Bone marrow (tissue), 2 donors: ENCODE data around the gene SELPLG.
"Not testable (repeated sequence)": the region's sequence is repeated elsewhere in the genome, so short reads cannot be mapped to it uniquely, and the experiment has no call there.

Source experiments
- DNase-seq, 2 donors: peaks; one replicate each; lab custom pipeline; 2025; lab: John Stamatoyannopoulos, UW

SELPLG gene

GRCh38 chr12:108638141-108638827 lies 4.6 kb upstream of the SELPLG start:
- no peak for DNase-seq

DNA sequence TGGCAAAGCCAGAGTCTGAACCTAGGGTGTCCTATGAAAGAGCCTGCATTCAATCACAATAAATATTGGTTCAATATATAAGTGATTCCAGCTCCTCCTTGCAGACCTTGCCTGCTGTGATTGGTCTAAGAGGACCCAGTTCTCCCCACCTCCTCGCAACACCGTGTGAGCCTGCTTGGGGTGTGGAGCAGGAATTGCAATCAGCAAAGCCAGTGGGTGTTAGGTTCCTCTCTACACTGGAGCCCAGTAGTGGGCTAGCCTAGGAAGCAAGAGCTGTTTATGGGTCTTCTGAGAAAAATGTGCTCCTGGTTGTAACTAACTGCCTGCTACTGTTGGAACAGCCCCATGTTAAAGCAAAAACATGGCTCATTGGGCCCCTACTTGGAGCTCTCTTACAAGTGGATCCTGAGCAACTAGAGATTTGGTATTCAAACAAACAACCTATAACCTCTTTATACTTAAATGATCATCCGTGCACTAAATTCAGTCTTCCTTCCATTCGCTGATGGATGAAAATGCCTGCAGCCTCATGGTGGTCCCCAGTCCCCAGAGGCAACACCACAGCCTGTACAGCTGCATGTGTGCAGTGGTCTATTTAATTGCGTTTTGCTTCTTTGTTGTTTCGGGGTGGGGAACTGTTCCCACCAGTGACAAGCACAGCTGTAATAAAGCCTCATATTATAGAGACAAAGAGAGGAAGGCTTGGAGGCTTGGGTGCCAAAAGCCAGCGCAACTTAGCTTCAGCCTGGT lies 3.7 kb upstream of the SELPLG start:
- DNase-seq = no peak

DNA sequence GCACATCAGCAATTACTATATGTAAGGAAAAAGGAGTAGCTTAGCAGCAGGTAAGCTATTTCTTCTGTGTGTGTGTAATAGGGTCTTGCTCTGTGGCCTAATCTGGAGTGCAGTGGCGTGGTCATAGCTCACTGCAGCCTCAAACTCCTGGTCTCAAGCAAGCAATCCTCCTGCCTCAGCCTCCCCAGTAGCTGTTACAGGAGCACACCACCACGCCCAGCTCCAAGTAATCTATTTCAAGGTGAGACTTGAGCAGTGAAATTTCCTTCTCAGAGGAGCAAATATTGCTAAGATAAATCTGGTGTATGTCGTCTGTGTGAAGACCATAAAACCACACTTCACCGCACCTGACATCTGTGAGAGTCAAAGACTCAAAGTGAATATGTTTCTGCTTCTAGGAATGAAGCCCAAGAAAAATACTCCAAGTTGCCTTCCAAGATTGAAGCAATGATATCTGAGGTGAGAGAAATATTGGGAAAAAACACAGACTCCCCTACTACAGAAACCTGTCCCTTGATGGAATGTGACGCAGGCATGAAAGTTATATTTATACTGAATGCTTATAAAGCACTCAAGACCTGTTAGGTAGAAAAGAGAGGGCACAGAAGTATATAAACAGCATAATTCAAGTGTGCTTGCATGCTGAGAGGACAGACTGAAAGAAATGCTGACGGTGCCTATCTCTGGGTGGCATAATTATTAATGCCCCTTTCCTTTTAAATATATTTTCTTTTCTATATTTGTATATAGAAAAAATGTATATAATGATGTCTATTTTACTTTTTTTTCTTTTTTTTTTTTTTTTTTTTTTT lies 2.5 kb upstream of the SELPLG start:
- DNase-seq = no peak

GRCh38 chr12:108635201-108635996 lies 1.7 kb upstream of the SELPLG start:
- DNase-seq = peak in 1 of 2 donors; percentile 35

- no peak for DNase-seq
These were observed 652 bp upstream of the SELPLG start for GRCh38 chr12:108634341-108634751.

DNA sequence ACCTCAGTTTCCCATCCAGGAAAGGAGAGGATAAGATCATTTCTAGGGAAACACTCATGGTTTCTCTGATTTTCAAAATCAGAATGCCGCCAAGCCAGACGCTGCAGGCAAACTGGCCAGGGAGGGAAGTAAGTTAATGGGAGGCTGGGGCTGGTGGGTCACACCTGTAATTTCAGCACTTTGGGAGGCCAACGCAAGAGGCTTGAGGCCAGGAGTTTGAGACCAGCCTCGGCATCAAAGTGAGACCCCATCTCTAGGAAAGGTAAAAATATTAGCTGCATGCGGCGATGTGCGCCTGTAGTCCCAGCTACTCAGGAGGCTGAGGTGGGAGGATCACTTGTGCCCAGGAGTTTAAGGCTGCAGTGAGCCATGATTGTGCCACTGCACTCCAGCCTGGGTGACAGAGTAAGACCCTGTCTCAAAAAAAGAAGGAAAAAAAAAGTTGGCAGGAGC lies 587 bp downstream of the SELPLG start:
- DNase-seq = no peak

DNA sequence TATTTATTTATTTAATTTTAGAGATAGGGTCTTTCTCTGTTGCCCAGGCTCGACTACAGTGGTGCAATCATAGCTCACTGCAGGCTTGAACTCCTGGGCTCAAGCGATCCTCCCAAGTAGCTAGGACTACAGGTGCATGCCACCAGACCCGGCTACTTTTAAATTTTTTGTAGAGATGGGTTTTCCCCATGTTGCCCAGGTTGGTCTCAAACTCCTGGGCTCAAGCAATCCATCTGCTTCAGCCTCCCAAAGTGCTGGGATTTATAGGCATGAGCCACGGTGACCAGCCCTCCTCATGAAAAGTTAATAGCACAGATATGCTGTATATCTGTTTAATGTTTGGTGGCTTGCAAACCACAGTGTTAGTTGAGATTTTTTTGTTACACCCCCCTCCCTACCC lies 2.4 kb downstream of the SELPLG start:
- DNase-seq = not testable (repeated sequence)

DNA sequence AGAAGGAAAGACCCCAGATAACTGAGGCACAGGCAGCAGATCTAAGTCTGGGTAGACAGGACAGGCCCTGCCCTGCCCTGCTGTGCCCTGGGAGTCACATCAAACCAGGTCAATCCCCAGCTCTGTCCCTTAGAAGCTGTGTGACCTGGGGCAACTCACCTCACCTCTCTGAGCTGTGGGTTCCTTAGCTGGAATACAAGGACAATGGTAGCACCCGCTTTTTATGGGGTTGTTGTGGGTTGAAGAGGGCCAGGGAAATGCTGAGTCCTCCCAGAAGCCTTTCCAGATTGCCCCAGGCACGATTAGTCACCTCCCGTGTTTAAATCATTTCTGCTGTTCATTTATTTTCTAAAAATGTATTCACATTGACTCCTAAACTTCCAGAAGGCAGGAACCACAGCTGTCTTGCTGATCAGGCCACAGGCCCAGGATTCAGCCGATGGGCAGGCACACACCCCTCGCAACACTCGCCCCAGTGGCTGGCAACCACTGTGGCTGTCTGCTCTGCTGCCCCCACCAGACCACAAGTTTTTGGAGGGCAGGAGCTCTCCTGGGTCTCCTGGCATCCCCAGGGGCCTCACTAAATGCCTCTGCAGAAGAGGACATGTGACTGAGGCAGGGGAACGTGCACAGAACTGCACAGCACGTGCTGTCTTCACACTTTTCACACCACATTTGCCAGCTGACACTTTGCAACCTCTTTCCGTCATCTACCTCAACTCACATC lies 3.0 kb downstream of the SELPLG start:
- no peak for DNase-seq

DNA sequence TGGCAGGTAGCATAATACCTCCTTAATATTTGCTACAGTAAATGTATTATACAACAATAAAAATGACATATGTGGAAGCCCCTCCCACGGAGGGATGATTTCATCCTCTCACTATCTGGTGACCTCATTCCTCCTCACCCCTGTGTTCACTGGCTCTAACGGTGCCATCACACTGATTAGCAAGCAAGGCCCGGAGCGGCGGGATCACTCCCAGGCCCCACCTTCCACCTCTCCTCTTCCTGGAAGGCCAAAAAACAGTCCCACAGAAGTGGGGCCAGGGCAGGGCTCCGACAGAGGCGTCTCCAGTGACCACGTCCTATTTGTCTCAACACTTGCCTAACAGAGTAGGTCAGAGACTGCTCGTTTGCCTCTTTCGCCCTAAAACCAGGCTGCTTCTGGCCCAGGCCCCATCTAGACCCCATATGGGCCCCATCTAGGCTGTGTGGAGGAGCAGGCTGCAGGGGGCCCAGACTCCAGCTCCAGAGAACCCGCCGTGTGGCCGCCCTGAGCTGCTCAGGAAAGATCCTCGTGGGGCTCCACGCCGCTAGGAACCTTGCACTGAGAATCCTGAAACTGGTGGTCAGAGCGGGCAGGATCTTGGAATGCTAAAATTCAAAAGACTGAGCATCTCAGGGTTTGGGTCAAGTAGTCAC lies 3.7 kb downstream of the SELPLG start:
- peak in 1 of 2 donors; percentile 40 for DNase-seq

- DNase-seq = no peak
These were observed 4.5 kb downstream of the SELPLG start for GRCh38 chr12:108629151-108629550.

GRCh38 chr12:108627134-108627920 lies 6.4 kb downstream of the SELPLG start:
- DNase-seq = no peak

DNA sequence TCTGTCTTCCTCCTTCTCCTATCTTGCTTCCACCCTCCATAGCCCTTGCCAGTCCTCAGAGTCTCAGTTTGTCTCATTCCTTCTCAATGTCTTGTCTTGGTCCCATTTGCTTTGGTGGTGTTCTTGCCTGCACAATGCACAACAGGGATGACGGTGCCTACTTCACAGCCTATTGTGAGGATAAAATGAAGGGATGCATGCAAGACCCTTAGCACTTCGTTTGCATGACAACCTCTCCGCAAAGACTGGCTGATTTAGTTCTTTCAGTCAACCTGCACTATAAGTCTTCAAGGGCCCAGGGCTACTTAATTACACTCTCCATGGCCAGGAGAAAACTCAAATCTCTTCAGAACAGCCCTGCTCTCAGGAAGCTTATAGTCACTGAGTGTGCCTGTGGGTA lies 8.5 kb downstream of the SELPLG start:
- DNase-seq = no peak

DNA sequence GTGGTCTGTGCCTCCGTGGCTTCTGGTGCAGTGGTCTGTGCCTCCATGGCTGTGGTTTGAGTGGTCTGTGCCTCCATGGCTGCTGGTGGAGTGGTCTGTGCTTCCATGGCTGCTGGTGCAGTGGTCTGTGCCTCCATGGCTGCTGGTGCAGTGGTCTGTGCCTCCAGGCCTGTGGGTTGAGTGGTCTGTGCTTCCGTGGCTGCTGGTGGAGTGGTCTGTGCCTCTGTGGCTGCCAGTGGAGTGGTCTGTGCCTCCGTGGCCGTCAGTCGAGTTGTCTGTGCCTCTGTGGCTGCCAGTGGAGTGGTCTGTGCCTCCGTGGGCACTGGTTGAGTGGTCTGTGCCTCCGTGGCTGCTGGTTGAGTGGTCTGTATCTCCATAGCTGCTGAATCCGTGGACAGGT lies 10.1 kb downstream of the SELPLG start:
- no peak for DNase-seq

DNA sequence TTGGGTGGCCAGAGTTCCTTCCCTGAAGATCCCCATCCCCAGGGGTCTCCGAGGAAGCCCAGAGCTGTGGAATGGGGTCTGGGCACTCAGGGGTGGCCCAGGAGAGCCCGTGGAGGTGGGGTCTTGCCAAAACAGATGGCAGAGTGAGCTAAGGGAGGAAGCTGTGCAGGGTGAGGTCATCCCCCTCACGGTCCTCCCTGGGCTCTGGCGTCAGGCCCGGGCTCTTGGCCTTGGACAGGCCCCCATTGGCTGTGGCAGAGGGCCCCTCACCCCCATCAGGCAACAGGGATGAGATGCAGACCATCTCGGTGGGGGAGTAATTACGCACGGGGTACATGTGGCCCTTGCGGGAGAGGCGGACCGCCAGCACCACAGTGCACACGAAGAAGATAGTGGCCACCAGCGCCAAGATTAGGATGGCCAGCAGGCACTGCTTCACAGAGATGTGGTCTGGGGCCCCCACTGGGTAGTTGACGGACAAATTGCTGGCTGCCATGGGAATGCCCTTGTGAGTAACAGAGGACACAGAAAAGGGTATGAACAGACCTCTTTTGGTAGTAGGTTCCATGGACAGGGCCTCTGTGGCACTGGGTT lies 10.7 kb downstream of the SELPLG start:
- DNase-seq = no peak

DNA sequence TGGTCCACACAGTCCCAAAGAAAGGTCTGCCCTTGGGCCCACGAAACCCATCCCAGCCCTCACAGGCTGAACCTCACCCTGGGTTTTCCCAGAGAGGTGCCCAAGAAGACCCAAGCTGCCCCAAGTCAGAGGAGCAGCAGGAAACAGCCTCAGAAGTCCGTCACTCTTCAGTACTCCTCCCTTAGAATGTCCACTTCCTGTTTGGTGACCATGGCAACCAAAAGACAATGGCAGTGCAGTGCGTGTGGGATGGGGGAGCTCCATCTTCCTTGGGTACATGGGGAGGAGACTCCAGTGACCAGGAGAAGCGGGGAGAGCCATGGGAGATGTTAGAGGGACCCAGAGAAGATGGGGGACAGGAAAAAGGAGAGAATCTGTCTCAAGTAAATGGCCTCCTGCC lies 11.3 kb downstream of the SELPLG start:
- no peak for DNase-seq

DNA sequence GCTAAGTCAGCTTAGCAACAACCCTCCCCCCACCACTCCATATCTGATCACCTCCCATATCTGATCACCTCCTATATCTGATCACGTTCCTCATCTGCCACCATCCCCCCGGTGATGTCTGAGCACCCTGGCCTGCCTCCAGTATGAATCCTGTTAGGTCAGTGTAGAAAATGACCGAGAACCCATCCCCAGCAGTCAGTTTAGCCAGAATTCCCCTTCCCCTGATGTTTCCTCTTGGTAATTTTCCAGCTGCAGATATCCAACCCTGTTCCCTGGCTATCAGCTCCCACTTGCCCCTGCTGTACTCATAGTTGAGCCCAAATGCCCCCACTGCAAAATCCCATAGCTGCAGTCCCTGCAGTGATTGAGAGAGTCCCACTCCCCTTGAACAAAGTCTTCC lies 12.5 kb downstream of the SELPLG start:
- no peak for DNase-seq

- DNase-seq = no peak
These were observed 13.3 kb downstream of the SELPLG start for GRCh38 chr12:108620236-108620879.

DNA sequence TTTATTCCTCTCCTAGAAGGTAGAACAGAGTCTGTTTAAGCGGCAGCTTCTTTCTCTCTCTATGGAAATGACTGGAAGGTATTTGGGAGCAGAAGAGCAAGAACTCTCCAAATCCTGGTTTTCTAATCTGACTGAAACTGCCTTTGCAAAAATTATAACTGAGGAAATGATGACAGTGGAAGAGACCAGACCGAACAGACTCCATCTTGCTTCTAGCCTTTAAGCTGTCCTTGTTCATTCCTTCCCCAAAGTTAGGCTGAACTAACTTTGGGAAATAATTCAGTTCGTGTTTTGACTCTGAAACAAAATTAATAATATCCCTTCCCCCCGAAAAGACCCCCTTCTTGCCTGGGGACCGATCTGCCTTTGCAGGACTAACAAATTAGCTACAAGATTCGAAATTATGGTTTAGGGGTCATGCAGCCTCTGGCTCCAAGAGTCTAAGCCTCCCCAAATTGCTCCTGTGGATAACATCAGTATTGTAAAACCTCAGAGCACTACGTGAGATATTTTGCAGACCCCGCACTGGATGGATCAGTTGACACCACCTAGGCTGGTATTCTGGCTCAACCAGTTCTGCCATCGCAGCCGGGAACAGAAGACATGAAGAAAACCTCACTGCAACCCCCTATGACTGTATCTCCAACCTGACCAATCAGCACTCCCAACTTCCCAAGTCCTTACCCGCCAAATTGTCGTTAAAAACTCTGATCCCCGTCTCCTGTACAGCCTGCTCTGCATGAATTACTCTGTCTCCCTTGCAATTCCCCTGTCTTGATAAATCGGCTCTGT lies 14.1 kb downstream of the SELPLG start:
- no peak for DNase-seq
